ENCODE results near the gene RPL13A.
"Not testable (repeated sequence)": the region's sequence is repeated elsewhere in the genome, so short reads cannot be mapped to it uniquely, and the experiment has no call there.

The RPL13A gene

DNA sequence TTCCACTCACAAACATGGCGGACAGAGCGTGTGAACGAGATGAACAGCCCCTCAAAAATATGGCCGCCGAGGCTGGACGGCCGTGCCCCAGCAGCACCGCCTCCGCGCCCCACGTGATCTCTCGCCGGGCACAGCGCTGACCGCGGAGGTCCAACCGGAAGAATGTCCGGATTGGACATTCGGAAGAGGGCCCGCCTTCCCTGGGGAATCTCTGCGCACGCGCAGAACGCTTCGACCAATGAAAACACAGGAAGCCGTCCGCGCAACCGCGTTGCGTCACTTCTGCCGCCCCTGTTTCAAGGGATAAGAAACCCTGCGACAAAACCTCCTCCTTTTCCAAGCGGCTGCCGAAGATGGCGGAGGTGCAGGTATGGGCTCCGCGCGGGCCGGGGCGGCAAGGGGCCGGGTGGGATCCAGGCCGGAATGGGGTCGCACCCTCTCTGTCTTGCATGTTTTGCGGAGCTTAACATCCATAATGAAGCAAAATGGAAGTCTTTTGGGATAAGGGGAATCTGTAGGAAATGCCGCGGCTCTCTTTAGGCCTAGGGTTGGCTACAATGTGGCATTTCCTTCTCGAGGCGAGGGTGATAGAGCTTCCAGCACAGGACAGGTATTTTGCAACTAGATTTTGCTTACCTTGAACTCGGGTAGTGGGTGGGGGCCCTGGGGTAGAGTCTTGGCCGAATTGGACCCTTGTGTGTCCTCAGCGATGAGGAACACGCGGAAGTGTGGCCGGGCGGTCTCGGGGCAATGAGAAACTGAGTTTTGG, at the start of gene RPL13A:
RPL13A (plus strand) TSS at position 332 of the 769 bp plus-strand sequence; CDS start at position 354, 22 bp downstream.
- peak; percentile 99 for DNase-seq (ENCODE audit: low spot score)

DNA sequence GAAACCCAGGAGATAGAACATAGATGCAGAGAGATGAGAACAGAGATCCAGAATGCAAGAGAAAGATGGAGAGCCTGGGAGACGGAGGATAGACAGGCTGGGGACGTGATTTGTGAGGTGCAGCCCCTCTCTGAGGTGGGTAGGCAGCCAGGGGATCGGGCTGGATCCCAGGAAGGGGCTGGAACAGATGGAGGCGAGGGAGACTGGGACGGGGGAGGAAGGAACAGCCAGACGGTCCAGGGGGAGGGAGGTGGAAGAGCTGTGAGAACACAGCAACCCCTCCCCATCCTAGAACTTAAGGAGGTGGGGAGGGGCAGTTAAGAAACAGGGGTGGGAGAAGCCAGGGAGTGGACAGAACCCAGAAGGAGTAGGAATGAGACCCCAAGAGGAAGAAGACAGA, 49.1 kb upstream of the RPL13A start:
- peak; percentile 68 for DNase-seq (ENCODE audit: low spot score)

- DNase-seq (ENCODE audit: low spot score), result no peak
These were observed 47.6 kb upstream of the RPL13A start for GRCh38 chr19:49439836-49440235.

- peak; percentile 58 for DNase-seq (ENCODE audit: low spot score)
These were observed 46.8 kb upstream of the RPL13A start for GRCh38 chr19:49440439-49441209.

DNA sequence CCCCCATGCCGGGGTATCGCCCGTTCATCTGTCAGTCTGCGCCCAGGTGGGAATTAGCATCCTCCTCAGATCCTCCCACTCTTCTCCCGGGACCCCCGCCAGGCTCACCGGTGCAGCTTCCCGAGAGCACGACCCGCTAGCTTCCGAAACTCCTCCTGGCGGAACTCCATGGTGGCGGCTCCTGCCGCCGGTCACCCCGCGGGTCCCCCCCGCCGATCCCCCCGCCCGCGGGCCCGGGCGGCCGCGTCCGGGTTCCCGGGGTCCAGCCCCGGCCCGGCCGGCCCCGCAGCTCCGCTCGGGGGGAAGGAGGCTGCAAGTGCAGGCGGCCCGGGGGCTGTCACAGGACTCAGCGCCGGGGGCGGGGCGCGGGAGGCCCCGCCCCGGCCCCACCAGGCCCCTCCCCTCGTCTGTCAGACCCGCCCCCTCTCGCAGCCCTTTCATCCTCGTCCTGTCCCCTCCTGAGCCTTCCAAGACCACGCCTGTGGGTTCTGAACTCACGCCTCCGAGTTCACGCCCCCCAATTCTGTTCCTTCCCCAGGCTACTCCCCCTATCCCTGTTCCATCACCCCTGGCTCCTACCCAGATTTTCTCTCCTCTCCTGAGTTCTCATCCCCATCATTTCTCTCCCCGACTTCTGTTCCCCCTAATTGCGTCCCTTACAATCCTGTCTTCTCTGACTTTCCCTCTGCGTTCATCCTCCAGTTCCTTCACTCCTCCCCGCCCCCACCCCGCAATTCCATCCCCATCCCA, 46.0 kb upstream of the RPL13A start, which contains the start of gene SLC17A7:
SLC17A7 (minus strand) TSS at position 318 of the 750 bp plus-strand sequence; CDS start at position 170, 148 bp downstream.
- peak; percentile 88 for DNase-seq (ENCODE audit: low spot score)

DNA sequence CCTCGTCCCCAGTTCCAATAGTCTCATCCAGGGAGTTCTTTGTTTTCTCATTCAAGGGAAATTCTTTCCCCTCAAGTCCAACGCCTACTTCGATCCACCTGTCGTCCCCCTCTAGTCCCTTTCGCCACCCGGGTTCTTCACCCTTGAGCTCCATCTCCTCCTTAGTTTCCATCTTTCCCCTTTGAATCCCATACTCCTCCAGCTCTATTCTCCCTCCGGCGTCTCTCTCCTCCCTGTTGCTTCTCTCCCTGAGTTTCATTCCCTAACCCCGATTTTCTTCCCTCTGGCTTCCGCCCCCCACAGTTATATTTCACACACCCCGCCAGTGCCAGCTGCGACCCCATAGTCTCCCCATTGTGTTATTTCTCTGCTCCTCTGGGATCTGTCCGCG, 45.5 kb upstream of the RPL13A start:
- DNase-seq (ENCODE audit: low spot score), result peak; percentile 49

- DNase-seq (ENCODE audit: low spot score), result peak; percentile 84
These were observed 45.1 kb upstream of the RPL13A start for GRCh38 chr19:49442354-49442753.

DNA sequence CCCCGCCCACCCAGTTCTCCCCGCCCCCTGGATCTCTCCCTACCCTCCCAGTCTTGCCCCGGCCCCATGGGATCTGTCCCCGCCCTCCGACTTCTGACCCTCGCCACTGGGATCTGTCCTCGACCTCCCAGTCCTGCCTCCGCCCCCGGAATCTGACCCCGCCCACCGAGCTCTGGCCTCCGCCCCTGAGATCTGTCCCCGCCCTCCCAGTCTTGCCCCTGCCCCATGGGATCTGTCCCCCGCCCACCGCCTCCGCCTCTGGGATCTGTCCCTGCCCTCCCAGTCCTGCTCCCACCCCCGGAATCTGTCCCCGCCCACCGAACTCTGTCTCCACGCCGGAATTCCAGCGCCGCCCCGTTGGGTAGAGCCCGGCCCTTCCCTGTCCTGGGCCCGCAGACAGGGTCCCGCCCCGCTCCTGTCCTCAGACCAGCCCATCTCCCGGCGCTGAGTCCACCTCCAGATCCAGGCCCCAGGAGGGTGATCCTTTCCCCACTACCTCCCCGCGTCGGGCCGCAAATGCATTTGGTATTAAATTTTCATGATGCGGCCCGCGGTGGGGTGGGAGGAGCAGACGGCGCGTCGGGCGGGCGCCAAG, 44.5 kb upstream of the RPL13A start:
- DNase-seq (ENCODE audit: low spot score), result peak; percentile 88

GRCh38 chr19:49443366-49444099, 43.9 kb upstream of the RPL13A start:
- DNase-seq (ENCODE audit: low spot score), result peak; percentile 99

DNA sequence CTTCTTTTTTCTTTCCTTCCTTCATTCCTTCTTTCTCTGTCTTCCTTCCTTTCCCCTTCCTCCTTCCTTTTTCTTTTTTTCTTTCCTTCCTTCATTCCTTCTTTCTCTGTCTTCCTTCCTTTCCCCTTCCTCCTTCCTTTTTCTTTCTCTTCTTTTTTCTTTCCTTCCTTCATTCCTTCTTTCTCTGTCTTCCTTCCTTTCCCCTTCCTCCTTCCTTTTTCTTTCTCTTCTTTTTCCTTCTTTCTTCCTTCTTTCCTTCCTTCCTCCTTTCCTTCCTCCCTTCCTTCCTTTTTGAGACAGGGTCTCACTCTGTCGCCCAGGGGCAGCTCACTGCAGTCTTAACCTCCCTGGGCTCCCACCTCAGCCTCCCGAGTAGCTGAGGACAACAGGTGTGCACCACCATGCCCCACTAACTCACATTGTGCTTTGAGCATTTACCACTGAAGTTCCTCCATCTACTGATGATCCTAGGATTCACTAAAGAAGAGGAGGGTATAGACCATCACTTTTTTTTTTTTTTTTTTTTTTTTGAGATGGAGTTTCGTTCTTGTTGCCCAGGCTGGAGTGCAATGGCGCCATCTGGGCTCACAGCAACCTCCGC, 43.2 kb upstream of the RPL13A start:
- not testable (repeated sequence) for DNase-seq (ENCODE audit: low spot score)

DNA sequence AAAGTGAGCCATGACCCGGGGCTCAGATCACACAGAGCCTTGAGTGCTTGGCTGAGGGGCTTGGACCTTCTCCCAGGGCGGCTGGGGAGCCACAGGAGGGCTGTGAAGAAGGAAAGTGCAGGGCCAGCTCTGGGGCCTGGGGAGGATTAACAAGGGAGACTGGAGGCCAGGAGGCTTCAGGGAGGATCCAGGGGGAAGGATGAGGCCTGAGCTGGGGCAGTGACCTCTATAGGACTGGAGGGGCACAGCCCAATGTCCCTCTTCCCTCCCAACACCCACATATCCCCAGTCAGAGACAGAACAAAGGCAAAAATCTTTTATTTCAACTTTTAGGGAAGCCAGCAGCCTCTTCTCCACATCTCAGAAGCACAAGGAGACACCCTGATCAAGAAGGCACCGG, 41.4 kb upstream of the RPL13A start:
- DNase-seq (ENCODE audit: low spot score), result no peak

GRCh38 chr19:49447485-49448431, 39.6 kb upstream of the RPL13A start:
- no peak for DNase-seq (ENCODE audit: low spot score)

- no peak for DNase-seq (ENCODE audit: low spot score)
These were observed 39.0 kb upstream of the RPL13A start for GRCh38 chr19:49448432-49448786.

DNA sequence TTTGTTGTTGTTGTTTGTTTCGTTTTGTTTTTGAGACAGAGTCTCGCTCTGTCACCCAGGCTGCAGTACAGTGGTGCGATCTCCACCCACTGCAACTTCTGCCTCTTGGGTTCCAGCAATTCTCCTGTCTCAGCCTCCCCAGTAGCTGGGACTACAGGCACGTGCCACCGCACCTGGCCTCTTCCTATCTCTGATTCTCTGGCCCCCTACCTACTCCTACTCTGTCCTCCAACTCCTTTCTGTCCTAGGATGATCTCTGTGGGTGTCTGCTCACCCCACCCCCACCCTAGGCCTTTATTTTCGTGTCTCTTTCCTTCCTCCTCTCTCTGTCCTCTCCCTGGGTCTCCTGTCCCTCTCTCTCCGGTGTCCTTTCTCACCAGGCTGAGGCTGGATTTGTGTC, 37.0 kb upstream of the RPL13A start:
- no peak for DNase-seq (ENCODE audit: low spot score)

GRCh38 chr19:49451430-49452181, 35.8 kb upstream of the RPL13A start, which contains the start of gene PIH1D1:
Gene PIH1D1, minus strand, starts transcription at chr19:49451814. Its CDS starts 240 bp downstream, at chr19:49451574.
- DNase-seq (ENCODE audit: low spot score), result peak; percentile 100

- peak; percentile 99 for DNase-seq (ENCODE audit: low spot score)
These were observed 34.2 kb upstream of the RPL13A start, which contains the start of gene ALDH16A1 for GRCh38 chr19:49453013-49453756. Gene ALDH16A1, plus strand, starts transcription at chr19:49453225. Its CDS starts 107 bp downstream, at chr19:49453332.

GRCh38 chr19:49453757-49454240, 33.6 kb upstream of the RPL13A start:
- DNase-seq (ENCODE audit: low spot score), result no peak

DNA sequence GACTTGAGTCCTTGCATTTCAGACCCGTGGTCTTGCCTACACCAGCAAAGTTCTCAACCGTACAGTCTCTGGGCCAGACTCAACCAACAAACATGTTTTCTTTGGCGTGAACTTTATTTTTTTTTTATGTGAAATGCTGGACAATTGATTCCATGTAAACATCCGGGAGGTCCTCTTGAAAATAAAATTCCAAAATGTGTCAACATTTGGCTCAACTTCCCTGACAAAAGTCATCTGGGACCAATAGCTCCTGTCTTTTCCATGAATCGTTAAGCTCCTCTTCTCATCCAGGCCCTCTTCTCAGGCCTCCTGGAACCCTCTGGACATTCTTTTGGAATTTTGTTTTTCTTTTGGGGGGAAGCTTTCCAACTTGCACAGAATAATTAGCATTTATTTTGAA, 31.6 kb upstream of the RPL13A start:
- no peak for DNase-seq (ENCODE audit: low spot score)

All from cerebellar cortex (tissue), 1 donor.